ENCODE results near the gene CORIN.
"Not testable (repeated sequence)": the region's sequence is repeated elsewhere in the genome, so short reads cannot be mapped to it uniquely, and the experiment has no call there.

The CORIN gene

GRCh38 chr4:47729131-47729680 lies 108.7 kb downstream of the CORIN start:
- DNase-seq = no peak

GRCh38 chr4:47721892-47722575 lies 115.8 kb downstream of the CORIN start:
- DNase-seq = no peak

- no peak for DNase-seq
Observed at GRCh38 chr4:47721485-47721884, 116.4 kb downstream of the CORIN start.

- no peak for DNase-seq
Observed at GRCh38 chr4:47720787-47721186, 117.1 kb downstream of the CORIN start.

- no peak for DNase-seq
Observed at GRCh38 chr4:47719576-47719975, 118.3 kb downstream of the CORIN start.

GRCh38 chr4:47718696-47719095 lies 119.2 kb downstream of the CORIN start:
- DNase-seq = no peak

GRCh38 chr4:47717188-47717587 lies 120.7 kb downstream of the CORIN start:
- no peak for DNase-seq

GRCh38 chr4:47715716-47716416 lies 122.0 kb downstream of the CORIN start:
- DNase-seq = no peak

GRCh38 chr4:47714269-47714668 lies 123.6 kb downstream of the CORIN start:
- no peak for DNase-seq

- no peak for DNase-seq
Observed at GRCh38 chr4:47713129-47713834, 124.6 kb downstream of the CORIN start.

- DNase-seq = no peak
Observed at GRCh38 chr4:47711646-47712045, 126.2 kb downstream of the CORIN start.

- DNase-seq = no peak
Observed at GRCh38 chr4:47711183-47711582, 126.7 kb downstream of the CORIN start.

- not testable (repeated sequence) for DNase-seq
Observed at GRCh38 chr4:47706352-47706751, 131.5 kb downstream of the CORIN start.

- DNase-seq = no peak
Observed at GRCh38 chr4:47705326-47705981, 132.4 kb downstream of the CORIN start.

- DNase-seq = peak in 19 of 56 donors; percentile 1 to 47 (median 5)
Observed at GRCh38 chr4:47704693-47705325, 133.1 kb downstream of the CORIN start.

- DNase-seq = no peak
Observed at GRCh38 chr4:47703956-47704355, 133.9 kb downstream of the CORIN start.

GRCh38 chr4:47703008-47703407 lies 134.9 kb downstream of the CORIN start:
- no peak for DNase-seq

- no peak for DNase-seq
Observed at GRCh38 chr4:47701286-47701685, 136.6 kb downstream of the CORIN start.

- DNase-seq = no peak
Observed at GRCh38 chr4:47698837-47699236, 139.0 kb downstream of the CORIN start.

GRCh38 chr4:47696823-47697222 lies 141.0 kb downstream of the CORIN start:
- no peak for DNase-seq

GRCh38 chr4:47695260-47695659 lies 142.6 kb downstream of the CORIN start:
- no peak for DNase-seq
